ENCODE measurements around the gene RHNO1. TPM values are rescaled to one million over a fixed set of nuclear protein-coding genes. Genes with fewer than 3 reads are reported as not detected.

The RHNO1 gene
- total and polyA plus RNA-seq, 4 experiments from 2014 or later, result 31.2 to 107 (median 47.1) TPM

Other genes with a start within 250 kb of the RHNO1 start
- gene FKBP4, start 82.3 kb upstream of the RHNO1 start, total RNA-seq, result 10 to 100 TPM; 51.3 to 53.3 TPM
- 10 to 100 TPM; 24.9 to 34.9 TPM for gene FKBP4, start 82.3 kb upstream of the RHNO1 start, polyA plus RNA-seq
- gene ITFG2, start 64.6 kb upstream of the RHNO1 start, total RNA-seq, result 100 to 1,000 TPM; 116 to 133 TPM
- 10 to 100 TPM; 45.8 to 47.1 TPM for gene ITFG2, start 64.6 kb upstream of the RHNO1 start, polyA plus RNA-seq
- gene NRIP2, start 42.2 kb upstream of the RHNO1 start, total RNA-seq, result not detected
- gene NRIP2, start 42.2 kb upstream of the RHNO1 start, polyA plus RNA-seq, result 1 to 10 TPM in 1 of 2 donors, under 1 TPM in 1; 0.29 to 2.0 TPM
- gene TEX52, start 20.2 kb upstream of the RHNO1 start, total RNA-seq, result not detected
- not detected for gene TEX52, start 20.2 kb upstream of the RHNO1 start, polyA plus RNA-seq
- gene FOXM1, start within 50 bp of the RHNO1 start, total RNA-seq, result under 1 TPM; 0.30 to 0.44 TPM
- under 1 TPM in 1 of 2 donors, not detected in 1; 0.30 TPM for gene FOXM1, start within 50 bp of the RHNO1 start, polyA plus RNA-seq
- 1 to 10 TPM; 6.7 to 9.1 TPM for gene TULP3, start 13.7 kb downstream of the RHNO1 start, total RNA-seq
- 10 to 100 TPM in 1 of 2 donors, 1 to 10 TPM in 1; 8.4 to 10.0 TPM for gene TULP3, start 13.7 kb downstream of the RHNO1 start, polyA plus RNA-seq
- gene TEAD4, start 82.2 kb downstream of the RHNO1 start, total RNA-seq, result not detected
- not detected for gene TEAD4, start 82.2 kb downstream of the RHNO1 start, polyA plus RNA-seq
- gene TSPAN9, start 200.2 kb downstream of the RHNO1 start, total RNA-seq, result under 1 TPM; 0.67 to 0.84 TPM
- gene TSPAN9, start 200.2 kb downstream of the RHNO1 start, polyA plus RNA-seq, result not detected